ENCODE measurements around the gene RUNX2. TPM values are rescaled to one million over a fixed set of nuclear protein-coding genes. Genes with fewer than 3 reads are reported as not detected.

RUNX2 gene
- total RNA-seq, 2 experiments from 2014 or later, result 8.0 to 9.3 TPM

DNA sequence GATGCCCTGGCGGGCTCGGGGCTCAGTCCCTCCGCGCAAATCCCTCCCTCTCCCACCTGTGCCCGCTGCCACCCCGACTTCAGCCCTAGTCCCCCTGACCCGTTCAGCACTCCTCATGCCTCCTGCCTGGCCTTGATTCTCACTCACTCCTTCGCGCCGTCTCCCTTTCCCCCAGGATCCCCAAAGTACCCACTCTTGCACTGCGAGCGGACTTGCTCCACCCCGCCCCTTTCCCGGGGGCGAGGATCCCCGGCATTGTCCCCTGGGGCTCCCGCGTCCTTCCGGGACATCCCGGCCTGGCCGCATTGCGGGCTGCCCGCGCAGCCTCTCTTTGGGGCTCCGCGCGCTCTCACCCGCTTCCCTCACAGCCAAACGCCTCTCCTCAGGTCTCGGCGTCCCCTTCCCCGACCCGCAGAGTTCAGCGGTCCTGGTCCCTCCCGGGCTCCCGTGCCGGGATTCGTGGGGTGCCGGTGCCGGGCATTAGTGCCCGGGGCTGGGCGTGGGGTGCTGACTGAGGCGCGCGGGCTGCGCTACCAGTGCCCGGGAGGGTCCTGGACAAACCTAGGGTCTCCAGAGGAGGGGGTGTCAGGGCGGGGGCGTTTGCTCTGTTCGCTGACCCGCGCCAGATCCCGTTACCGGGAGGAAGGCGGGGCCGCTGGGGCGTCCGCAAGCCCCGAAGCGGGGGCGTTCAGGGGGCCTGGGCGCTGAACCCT is 95.1 kb downstream of the RUNX2 start:
- H3K9me3 Mint-ChIP-seq, result no peaks in the 10 kb centered on the region
- peak overlapping the region; percentile 94 for H3K4me3 Mint-ChIP-seq
- H3K36me3 Mint-ChIP-seq (ENCODE audit: low read depth), result peaks cover 2% of the 10 kb centered on the region
- H3K4me1 Mint-ChIP-seq (ENCODE audit: low read depth), result peaks cover 34% of the 10 kb centered on the region
- peak overlapping the region; percentile 96 for H3K27ac Mint-ChIP-seq
- DNase-seq (peak; percentile 46), ATAC-seq (no peak)
- ChIA-PET CTCF (no interaction called here), POLR2A (interaction anchor here (0.7 to 2.8 kb wide), 3 partner anchors 55 to 645 kb away, joined by 3 to 7 read pairs (median 4); no protein-coding TSS in a partner anchor)
- intact Hi-C loops (cut with micrococcal nuclease), result loop anchor here (5.0 kb wide), 3 partner anchors 64 to 771 kb away; no protein-coding TSS in a partner anchor
- TF ChIP-seq, protein P1, sequence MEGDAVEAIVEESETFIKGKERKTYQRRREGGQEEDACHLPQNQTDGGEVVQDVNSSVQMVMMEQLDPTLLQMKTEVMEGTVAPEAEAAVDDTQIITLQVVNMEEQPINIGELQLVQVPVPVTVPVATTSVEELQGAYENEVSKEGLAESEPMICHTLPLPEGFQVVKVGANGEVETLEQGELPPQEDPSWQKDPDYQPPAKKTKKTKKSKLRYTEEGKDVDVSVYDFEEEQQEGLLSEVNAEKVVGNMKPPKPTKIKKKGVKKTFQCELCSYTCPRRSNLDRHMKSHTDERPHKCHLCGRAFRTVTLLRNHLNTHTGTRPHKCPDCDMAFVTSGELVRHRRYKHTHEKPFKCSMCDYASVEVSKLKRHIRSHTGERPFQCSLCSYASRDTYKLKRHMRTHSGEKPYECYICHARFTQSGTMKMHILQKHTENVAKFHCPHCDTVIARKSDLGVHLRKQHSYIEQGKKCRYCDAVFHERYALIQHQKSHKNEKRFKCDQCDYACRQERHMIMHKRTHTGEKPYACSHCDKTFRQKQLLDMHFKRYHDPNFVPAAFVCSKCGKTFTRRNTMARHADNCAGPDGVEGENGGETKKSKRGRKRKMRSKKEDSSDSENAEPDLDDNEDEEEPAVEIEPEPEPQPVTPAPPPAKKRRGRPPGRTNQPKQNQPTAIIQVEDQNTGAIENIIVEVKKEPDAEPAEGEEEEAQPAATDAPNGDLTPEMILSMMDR (IDR thresholded peaks at IDR 0.05), result no peak
- H3K27me3 Mint-ChIP-seq, result no peaks in the 10 kb centered on the region

GRCh38 chr6:45423824-45424450 is 95.8 kb downstream of the RUNX2 start:
- intact Hi-C loops (cut with micrococcal nuclease), result loop anchor here (5.0 kb wide), 3 partner anchors 63 to 772 kb away; no protein-coding TSS in a partner anchor
- H3K4me3 Mint-ChIP-seq, result peak overlapping the region; percentile 94
- DNase-seq, result peak; percentile 28
- H3K36me3 Mint-ChIP-seq (ENCODE audit: low read depth), result peaks cover 2% of the 10 kb centered on the region
- TF ChIP-seq, protein P1 (IDR thresholded peaks at IDR 0.05), result no peak
- POLR2A ChIA-PET, result interaction anchor here (0.7 to 1.1 kb wide), 2 partner anchors 55 to 646 kb away, joined by 3 to 4 read pairs; no protein-coding TSS in a partner anchor
- peak overlapping the region; percentile 87 for H3K27ac Mint-ChIP-seq
- peaks cover 40% of the 10 kb centered on the region for H3K4me1 Mint-ChIP-seq (ENCODE audit: low read depth)
- CTCF ChIA-PET, result interaction anchor here (1.7 kb wide), 1 partner anchor 507 kb away, joined by 6 read pairs; no protein-coding TSS in a partner anchor
- no peaks in the 10 kb centered on the region for H3K27me3 Mint-ChIP-seq
- no peaks in the 10 kb centered on the region for H3K9me3 Mint-ChIP-seq
- no peak for ATAC-seq

DNA sequence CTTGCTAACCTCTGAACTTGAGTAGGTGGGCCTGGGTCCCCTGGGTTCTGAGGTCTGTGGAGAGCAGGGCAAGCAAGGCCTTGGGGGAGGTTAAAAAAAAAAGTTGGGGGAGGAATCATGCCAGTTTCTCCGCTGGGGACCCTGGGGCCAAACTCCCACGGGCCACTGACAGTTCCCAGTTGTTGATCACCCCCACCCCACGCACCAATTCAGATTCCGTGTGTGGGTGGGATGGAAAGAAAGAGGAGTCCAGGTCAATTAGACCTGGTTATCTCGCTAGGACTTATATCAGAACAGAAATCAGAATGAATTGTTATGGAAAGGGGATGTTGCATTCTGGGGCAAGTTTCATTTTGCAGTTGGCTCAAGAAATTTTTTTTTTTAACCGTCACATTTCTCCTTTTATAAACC is 96.3 kb downstream of the RUNX2 start:
- Mint-ChIP-seq H3K9me3 (no peaks in the 10 kb centered on the region), H3K36me3 (ENCODE audit: low read depth) (peaks cover 2% of the 10 kb centered on the region), H3K4me1 (ENCODE audit: low read depth) (peaks cover 41% of the 10 kb centered on the region), H3K27ac (peak overlapping the region; percentile 87), H3K27me3 (no peaks in the 10 kb centered on the region), H3K4me3 (peak overlapping the region; percentile 94)
- ChIA-PET POLR2A (interaction anchor here (1.1 kb wide), 1 partner anchor 54 kb away, joined by 4 read pairs; no protein-coding TSS in a partner anchor), CTCF (interaction anchor here (1.7 kb wide), 1 partner anchor 506 kb away, joined by 6 read pairs; no protein-coding TSS in a partner anchor)
- DNase-seq, result peak; percentile 43
- intact Hi-C loops (cut with micrococcal nuclease), result loop anchor here (5.0 kb wide), 3 partner anchors 63 to 772 kb away; no protein-coding TSS in a partner anchor
- TF ChIP-seq, protein P1 (IDR thresholded peaks at IDR 0.05), result no peak
- no peak for ATAC-seq

- Mint-ChIP-seq H3K36me3 (ENCODE audit: low read depth) (peaks cover 9% of the 10 kb centered on the region), H3K4me3 (peak overlapping the region; percentile 15), H3K27ac (peak overlapping the region; percentile 30), H3K27me3 (no peaks in the 10 kb centered on the region), H3K4me1 (ENCODE audit: low read depth) (peaks cover 46% of the 10 kb centered on the region), H3K9me3 (no peaks in the 10 kb centered on the region)
- ChIA-PET CTCF (interaction anchor here (0.7 to 1.5 kb wide), 2 partner anchors 288 to 771 kb away, joined by 3 to 4 read pairs; no protein-coding TSS in a partner anchor), POLR2A (interaction anchor here (0.7 kb wide), 1 partner anchor 48 kb away, joined by 3 read pairs; the partner anchor contains the start of gene SUPT3H)
- no peak for ATAC-seq
- TF ChIP-seq, protein P1 (IDR thresholded peaks at IDR 0.05), result no peak
- intact Hi-C loops (cut with micrococcal nuclease), result no loop called here
- DNase-seq, result no peak
These were observed 98.1 kb downstream of the RUNX2 start for GRCh38 chr6:45426251-45426650.
